ENCODE data around the gene GALNT16. TPM values are rescaled to one million over a fixed set of nuclear protein-coding genes. Genes with fewer than 3 reads are reported as not detected.

The GALNT16 gene
- total RNA-seq, 4 donors from 2014 or later = 2.5 to 11.3 (median 2.8) TPM

DNA sequence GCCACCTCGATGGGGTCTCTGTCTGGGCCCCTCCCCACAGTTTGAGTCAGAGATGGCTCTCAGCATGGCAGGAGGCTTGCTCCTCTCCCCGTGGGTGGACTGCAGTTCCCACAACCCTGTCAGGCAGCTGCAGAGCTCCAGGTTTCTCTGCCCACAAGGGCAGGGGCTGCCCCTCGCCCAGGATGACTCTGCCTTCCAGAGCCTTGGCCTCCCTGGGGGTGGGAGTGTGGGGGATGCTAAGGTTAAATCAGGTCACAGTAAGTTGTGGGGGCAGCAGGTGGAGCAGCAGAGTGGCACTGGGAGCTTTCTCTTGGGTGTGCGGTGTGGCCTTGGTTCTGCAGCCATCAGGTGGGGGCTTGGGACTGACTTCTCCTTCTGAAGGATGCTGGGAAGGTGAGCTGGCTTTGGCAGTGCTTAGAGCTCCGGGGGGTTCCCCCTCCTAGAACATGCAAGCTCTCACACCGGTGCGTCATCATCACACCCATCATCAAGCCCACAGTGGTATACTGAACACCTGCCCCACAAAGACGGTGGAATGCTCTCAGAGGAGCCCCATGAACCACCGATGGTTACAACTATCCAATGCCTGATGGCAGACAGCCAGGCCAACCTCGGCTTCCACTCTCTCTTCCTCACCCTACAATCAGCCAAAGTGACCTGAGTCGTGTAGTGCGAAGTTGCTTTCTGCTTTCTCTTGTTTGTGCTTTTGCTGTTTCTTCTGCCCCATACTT, 98.4 kb downstream of the GALNT16 start:
- WGBS, 2 donors (ENCODE audit: low coverage in 1 of 2) = 59% methylated on average over 12 of the region's 12 CpGs; no CpG with 5 or more reads in 1 of the 2 donors
- Histone ChIP-seq H3K27ac (no peak overlapping the region), H3K4me1 (peaks cover 0 to 11% (median 5%) of the 10 kb centered on the region in 4 donors), H3K4me3 (no peak overlapping the region), H3K9me3 (no peaks in the 10 kb centered on the region), H3K36me3 (no peaks in the 10 kb centered on the region), H3K27me3 (no peaks in the 10 kb centered on the region)
- no peak for DNase-seq
- TF ChIP-seq EP300 (IDR thresholded peaks at IDR 0.05; ENCODE audit: low read depth) = no peak
- TF ChIP-seq POLR2AphosphoS5 (IDR thresholded peaks at IDR 0.05) = no peak
- TF ChIP-seq, protein P1, sequence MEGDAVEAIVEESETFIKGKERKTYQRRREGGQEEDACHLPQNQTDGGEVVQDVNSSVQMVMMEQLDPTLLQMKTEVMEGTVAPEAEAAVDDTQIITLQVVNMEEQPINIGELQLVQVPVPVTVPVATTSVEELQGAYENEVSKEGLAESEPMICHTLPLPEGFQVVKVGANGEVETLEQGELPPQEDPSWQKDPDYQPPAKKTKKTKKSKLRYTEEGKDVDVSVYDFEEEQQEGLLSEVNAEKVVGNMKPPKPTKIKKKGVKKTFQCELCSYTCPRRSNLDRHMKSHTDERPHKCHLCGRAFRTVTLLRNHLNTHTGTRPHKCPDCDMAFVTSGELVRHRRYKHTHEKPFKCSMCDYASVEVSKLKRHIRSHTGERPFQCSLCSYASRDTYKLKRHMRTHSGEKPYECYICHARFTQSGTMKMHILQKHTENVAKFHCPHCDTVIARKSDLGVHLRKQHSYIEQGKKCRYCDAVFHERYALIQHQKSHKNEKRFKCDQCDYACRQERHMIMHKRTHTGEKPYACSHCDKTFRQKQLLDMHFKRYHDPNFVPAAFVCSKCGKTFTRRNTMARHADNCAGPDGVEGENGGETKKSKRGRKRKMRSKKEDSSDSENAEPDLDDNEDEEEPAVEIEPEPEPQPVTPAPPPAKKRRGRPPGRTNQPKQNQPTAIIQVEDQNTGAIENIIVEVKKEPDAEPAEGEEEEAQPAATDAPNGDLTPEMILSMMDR (IDR thresholded peaks at IDR 0.05) = no peak
- no peak for TF ChIP-seq POLR2A (IDR thresholded peaks at IDR 0.05)
- in situ Hi-C loops (cut with MboI; ENCODE audit: low pct_ligation_motif_present in 1 of 4, low pct_unique_long_range_greater_than_20kb in 1 of 4, low sequenced_read_pairs in 3 of 4) = no loop called here
- intact Hi-C loops (cut with DNase I; ENCODE audit: low total_unique reads) = loop anchor here (5.0 kb wide), 1 partner anchor 126 kb away; no protein-coding TSS in a partner anchor

DNA sequence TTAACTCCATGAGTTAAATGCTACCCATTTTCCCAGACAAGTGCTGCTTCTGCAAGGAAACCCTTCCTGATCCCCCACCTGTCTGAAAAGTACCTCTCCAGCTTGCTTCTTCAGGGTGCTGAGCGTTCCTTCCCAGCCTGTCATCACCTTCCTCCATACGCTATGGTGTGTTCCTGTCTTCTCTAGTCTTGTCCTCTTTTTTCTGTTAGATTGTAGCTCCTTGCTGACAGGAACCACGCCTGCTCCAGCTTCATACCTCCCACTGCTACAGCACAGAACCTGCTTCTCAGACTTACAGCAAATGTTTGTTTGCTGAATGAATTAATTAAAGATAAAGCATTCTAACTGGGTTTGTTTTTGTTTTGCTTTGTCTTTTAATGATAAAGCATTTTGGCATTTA, 99.0 kb downstream of the GALNT16 start:
- peaks cover 0 to 11% (median 5%) of the 10 kb centered on the region in 4 donors for H3K4me1 ChIP-seq
- peaks cover 1% of the 10 kb centered on the region for H3K27me3 ChIP-seq
- no peaks in the 10 kb centered on the region for H3K36me3 ChIP-seq
- in situ Hi-C loops (cut with MboI; ENCODE audit: low pct_ligation_motif_present in 1 of 4, low pct_unique_long_range_greater_than_20kb in 1 of 4, low sequenced_read_pairs in 3 of 4) = no loop called here
- no peak overlapping the region for H3K4me3 ChIP-seq
- H3K9me3 ChIP-seq = no peaks in the 10 kb centered on the region
- no peak for TF ChIP-seq POLR2AphosphoS5 (IDR thresholded peaks at IDR 0.05)
- no peak for TF ChIP-seq EP300 (IDR thresholded peaks at IDR 0.05; ENCODE audit: low read depth)
- TF ChIP-seq, protein P1 (IDR thresholded peaks at IDR 0.05) = no peak
- no peak for TF ChIP-seq POLR2A (IDR thresholded peaks at IDR 0.05)
- 83 to 96% methylated on average over 1 to 3 of the region's 3 CpGs for WGBS, 2 donors (ENCODE audit: low coverage in 1 of 2)
- no peak overlapping the region for H3K27ac ChIP-seq
- intact Hi-C loops (cut with DNase I; ENCODE audit: low total_unique reads) = loop anchor here (5.0 kb wide), 1 partner anchor 127 kb away; no protein-coding TSS in a partner anchor
- DNase-seq = no peak

DNA sequence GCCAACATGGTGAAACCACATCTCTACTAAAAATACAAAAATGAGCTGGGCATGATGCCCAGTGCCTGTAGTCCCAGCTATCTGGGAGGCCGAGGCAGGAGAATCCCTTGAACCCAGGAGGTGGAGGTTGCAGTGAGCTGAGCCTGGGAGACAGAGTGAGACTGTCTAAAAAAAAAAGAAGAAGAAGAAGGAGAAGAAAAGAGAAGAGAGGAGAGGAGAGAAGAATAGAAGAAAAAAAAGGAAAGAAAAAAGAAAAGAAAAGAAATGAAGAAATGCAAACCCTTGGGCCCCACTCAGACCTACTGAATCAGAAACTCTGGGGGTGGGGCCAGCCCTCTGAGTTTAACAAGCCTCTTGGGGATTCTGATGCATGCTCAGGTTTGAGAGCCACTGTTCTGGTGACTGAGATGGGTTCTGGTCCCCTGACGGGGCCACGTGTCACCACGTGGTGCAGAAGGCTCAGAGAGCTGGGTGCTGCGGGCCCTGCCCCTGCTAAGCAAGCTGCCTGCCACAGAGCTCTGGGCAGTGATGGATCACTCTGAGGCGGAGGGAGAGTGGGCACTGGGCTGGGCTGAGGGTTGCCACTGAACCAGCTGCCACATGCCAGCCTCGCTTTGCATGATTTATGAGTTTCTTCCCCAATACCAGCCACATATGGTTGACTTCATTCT, 100.6 kb downstream of the GALNT16 start:
- H3K4me3 ChIP-seq = no peak overlapping the region
- no peak overlapping the region for H3K27ac ChIP-seq
- peaks cover 4% of the 10 kb centered on the region for H3K27me3 ChIP-seq
- 57 to 100% methylated on average over 1 to 7 of the region's 7 CpGs for WGBS, 2 donors (ENCODE audit: low coverage in 1 of 2)
- in situ Hi-C loops (cut with MboI; ENCODE audit: low pct_ligation_motif_present in 1 of 4, low pct_unique_long_range_greater_than_20kb in 1 of 4, low sequenced_read_pairs in 3 of 4) (no loop called here), intact Hi-C loops (cut with DNase I; ENCODE audit: low total_unique reads) (no loop called here)
- H3K36me3 ChIP-seq = no peaks in the 10 kb centered on the region
- DNase-seq = no peak
- no peaks in the 10 kb centered on the region for H3K9me3 ChIP-seq
- TF ChIP-seq, protein P1 (IDR thresholded peaks at IDR 0.05) = no peak
- no peak for TF ChIP-seq POLR2A (IDR thresholded peaks at IDR 0.05)
- TF ChIP-seq POLR2AphosphoS5 (IDR thresholded peaks at IDR 0.05) = no peak
- TF ChIP-seq EP300 (IDR thresholded peaks at IDR 0.05; ENCODE audit: low read depth) = no peak
- peaks cover 0 to 6% (median under 1%) of the 10 kb centered on the region in 4 donors for H3K4me1 ChIP-seq

DNA sequence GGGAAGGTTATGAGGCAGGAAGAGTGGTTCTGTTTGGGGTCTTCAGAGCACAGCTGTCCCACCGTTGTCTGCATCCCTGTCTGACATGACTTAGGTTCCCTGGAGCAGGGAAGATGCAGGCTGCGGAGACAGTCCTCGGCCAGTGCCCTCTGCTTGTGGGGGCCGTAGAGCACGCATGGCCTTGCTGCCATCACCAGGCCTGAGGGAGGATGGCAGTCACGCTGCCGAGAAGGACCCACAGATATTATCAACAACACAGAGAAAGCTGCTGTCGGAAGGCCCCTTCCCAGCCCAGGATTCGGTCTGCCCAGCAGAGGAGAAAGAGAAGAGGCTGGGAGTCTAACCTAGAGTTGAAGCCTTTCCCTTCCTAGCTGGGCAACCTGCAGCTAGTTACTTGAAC, 103.1 kb downstream of the GALNT16 start:
- Histone ChIP-seq H3K9me3 (no peaks in the 10 kb centered on the region), H3K27ac (no peak overlapping the region), H3K36me3 (no peaks in the 10 kb centered on the region), H3K4me1 (no peaks in the 10 kb centered on the region), H3K27me3 (peaks cover 4% of the 10 kb centered on the region), H3K4me3 (no peak overlapping the region)
- no peak for DNase-seq
- 72% methylated on average over 9 of the region's 9 CpGs; no CpG with 5 or more reads in 1 of the 2 donors for WGBS, 2 donors (ENCODE audit: low coverage in 1 of 2)
- intact Hi-C loops (cut with DNase I; ENCODE audit: low total_unique reads) (no loop called here), in situ Hi-C loops (cut with MboI; ENCODE audit: low pct_ligation_motif_present in 1 of 4, low pct_unique_long_range_greater_than_20kb in 1 of 4, low sequenced_read_pairs in 3 of 4) (no loop called here)
- TF ChIP-seq POLR2AphosphoS5 (IDR thresholded peaks at IDR 0.05) (no peak), POLR2A (IDR thresholded peaks at IDR 0.05) (no peak), EP300 (IDR thresholded peaks at IDR 0.05; ENCODE audit: low read depth) (no peak)
- TF ChIP-seq, protein P1 (IDR thresholded peaks at IDR 0.05) = no peak

Data from transverse colon (tissue), 4 donors.